Liver (tissue), 3 donors: ENCODE data around the gene CBR3.

Experiments used
- GABPA ChIP-seq, 2 donors: IDR thresholded peaks in 1 of 2; conservative IDR thresholded peaks in 1 of 2; 2 replicates each; pipeline ENCODE4 v1.6.1; 2016; ENCODE audit warnings: antibody characterized with exemption in 2 of 2, mild to moderate bottlenecking in 1 of 2, moderate library complexity in 1 of 2
- SP1 ChIP-seq: IDR thresholded peaks from 2 replicates; pipeline ENCODE4 v1.6.1; 2018; ENCODE audit warnings: antibody characterized with exemption, mild to moderate bottlenecking
- YY1 ChIP-seq: IDR thresholded peaks from 2 replicates; pipeline ENCODE4 v1.6.1; 2016; ENCODE audit warnings: antibody characterized with exemption, mild to moderate bottlenecking
- TF ChIP-seq, protein P1 (sequence below): fragments of 150-350 bp; IDR thresholded peaks from 2 replicates; pipeline ENCODE4 v1.5.1; 2017; ENCODE audit warnings: improper control_type of control experiment, low read depth, low read length; ENCODE audit not compliant: missing input control
- TF ChIP-seq, protein P2 (sequence below): IDR thresholded peaks from 2 replicates; pipeline ENCODE4 v1.6.1; 2016; ENCODE audit warnings: antibody characterized with exemption, mild to moderate bottlenecking
- donor health status: healthy.
- donor health status: healthy.

DNA sequence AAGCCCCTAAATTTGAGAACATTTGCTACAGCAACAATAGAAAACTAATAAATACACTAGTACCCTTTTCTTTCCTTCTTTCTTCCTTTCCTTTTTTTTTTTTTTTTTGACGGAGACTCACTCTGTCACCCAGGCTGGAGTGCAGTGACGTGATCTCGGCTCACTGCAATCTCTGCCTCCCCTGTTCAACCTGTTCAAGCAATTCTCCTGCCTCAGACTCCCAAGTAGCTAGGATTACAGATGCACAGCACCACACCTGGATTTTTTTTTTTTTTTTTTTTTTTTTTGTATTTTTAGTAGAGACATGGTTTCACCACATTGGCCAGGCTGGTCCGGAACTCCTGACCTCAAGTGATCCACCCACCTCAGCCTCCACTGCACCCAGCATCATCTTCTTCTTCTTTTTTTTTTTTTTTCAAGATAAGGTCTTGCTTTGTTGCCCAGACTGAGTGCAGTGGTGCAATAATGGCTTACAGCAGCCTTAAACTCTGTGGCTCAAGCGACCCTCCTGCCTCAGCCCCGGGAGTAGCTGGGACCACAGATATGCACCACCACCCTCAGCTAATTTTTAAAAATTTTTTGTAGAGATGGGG lies 19.6 kb upstream of the CBR3 start:
- TF ChIP-seq, protein P1, sequence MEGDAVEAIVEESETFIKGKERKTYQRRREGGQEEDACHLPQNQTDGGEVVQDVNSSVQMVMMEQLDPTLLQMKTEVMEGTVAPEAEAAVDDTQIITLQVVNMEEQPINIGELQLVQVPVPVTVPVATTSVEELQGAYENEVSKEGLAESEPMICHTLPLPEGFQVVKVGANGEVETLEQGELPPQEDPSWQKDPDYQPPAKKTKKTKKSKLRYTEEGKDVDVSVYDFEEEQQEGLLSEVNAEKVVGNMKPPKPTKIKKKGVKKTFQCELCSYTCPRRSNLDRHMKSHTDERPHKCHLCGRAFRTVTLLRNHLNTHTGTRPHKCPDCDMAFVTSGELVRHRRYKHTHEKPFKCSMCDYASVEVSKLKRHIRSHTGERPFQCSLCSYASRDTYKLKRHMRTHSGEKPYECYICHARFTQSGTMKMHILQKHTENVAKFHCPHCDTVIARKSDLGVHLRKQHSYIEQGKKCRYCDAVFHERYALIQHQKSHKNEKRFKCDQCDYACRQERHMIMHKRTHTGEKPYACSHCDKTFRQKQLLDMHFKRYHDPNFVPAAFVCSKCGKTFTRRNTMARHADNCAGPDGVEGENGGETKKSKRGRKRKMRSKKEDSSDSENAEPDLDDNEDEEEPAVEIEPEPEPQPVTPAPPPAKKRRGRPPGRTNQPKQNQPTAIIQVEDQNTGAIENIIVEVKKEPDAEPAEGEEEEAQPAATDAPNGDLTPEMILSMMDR = no peak
- TF ChIP-seq YY1 (no peak), GABPA (IDR thresholded peaks at IDR 0.05 in 1 of 2, conservative IDR thresholded peaks at IDR 0.05 in 1 of 2) (no peak), SP1 (no peak)
- TF ChIP-seq, protein P2, sequence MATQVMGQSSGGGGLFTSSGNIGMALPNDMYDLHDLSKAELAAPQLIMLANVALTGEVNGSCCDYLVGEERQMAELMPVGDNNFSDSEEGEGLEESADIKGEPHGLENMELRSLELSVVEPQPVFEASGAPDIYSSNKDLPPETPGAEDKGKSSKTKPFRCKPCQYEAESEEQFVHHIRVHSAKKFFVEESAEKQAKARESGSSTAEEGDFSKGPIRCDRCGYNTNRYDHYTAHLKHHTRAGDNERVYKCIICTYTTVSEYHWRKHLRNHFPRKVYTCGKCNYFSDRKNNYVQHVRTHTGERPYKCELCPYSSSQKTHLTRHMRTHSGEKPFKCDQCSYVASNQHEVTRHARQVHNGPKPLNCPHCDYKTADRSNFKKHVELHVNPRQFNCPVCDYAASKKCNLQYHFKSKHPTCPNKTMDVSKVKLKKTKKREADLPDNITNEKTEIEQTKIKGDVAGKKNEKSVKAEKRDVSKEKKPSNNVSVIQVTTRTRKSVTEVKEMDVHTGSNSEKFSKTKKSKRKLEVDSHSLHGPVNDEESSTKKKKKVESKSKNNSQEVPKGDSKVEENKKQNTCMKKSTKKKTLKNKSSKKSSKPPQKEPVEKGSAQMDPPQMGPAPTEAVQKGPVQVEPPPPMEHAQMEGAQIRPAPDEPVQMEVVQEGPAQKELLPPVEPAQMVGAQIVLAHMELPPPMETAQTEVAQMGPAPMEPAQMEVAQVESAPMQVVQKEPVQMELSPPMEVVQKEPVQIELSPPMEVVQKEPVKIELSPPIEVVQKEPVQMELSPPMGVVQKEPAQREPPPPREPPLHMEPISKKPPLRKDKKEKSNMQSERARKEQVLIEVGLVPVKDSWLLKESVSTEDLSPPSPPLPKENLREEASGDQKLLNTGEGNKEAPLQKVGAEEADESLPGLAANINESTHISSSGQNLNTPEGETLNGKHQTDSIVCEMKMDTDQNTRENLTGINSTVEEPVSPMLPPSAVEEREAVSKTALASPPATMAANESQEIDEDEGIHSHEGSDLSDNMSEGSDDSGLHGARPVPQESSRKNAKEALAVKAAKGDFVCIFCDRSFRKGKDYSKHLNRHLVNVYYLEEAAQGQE = no peak
